ENCODE measurements around the gene CDIPT. TPM values are rescaled to one million over a fixed set of nuclear protein-coding genes. Genes with fewer than 3 reads are reported as not detected.

CDIPT gene
- total and polyA plus RNA-seq, 2 of the 13 experiments (the other 11 are each of a cell fraction or from before 2014, with no cell fraction given), result 54.9 to 97.5 TPM

DNA sequence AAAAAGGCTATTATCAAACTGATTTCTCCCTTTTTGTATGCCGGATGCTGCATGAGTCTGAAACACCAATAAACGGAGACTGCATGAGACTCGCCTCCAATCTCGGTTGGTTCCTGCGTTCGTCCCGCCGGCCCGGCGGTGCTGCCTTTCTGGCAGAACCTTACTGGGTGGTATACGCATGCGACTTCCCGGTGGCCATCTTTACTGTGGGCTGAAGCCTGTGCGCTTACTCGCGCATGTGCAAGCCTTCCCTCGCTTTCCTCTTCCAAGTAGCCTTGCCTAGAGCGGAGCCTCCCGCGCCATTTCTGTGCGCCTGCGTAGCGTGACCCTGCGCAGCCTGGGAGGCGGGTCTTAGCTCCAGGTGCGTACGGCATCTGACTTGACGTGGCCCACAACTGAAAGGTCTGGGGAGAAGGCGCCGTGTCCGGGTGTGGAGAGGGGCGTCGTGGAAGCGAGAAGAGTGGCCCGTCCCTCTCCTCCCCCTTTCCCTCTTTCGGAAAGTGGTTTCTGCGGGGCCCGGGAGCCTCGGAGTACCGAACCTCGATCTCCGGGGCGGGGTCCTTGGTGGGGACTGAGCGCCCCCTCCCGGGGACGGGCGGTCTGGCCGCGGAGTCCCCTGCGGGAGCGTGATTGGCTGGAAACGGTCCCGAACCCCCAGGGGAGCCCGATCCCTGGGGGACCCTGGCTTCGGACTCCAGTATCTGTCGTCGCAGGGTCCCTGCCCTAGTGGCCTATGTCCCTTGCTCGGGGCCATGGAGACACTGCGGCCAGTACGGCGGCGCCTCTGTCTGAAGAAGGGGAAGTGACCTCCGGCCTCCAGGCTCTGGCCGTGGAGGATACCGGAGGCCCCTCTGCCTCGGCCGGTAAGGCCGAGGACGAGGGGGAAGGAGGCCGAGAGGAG, 47.0 kb downstream of the CDIPT start, which contains the start of gene PAGR1 (continued):
- TF ChIP-seq, protein P1, sequence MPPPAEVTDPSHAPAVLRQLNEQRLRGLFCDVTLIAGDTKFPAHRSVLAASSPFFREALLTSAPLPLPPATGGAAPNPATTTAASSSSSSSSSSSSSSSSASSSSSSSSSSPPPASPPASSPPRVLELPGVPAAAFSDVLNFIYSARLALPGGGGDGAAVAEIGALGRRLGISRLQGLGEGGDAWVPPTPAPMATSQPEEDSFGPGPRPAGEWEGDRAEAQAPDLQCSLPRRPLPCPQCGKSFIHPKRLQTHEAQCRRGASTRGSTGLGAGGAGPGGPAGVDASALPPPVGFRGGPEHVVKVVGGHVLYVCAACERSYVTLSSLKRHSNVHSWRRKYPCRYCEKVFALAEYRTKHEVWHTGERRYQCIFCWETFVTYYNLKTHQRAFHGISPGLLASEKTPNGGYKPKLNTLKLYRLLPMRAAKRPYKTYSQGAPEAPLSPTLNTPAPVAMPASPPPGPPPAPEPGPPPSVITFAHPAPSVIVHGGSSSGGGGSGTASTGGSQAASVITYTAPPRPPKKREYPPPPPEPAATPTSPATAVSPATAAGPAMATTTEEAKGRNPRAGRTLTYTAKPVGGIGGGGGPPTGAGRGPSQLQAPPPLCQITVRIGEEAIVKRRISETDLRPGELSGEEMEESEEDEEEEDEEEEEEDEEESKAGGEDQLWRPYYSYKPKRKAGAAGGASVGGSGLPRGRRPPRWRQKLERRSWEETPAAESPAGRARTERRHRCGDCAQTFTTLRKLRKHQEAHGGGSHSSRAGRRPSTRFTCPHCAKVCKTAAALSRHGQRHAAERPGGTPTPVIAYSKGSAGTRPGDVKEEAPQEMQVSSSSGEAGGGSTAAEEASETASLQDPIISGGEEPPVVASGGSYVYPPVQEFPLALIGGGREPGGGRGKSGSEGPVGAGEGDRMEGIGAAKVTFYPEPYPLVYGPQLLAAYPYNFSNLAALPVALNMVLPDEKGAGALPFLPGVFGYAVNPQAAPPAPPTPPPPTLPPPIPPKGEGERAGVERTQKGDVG (CRISPR knock-in tag; IDR thresholded peaks at IDR 0.05; ENCODE audit: borderline replicate concordance), result no peak
- TF ChIP-seq ZSCAN30 (CRISPR knock-in tag; IDR thresholded peaks at IDR 0.05) (0 out of 2 replicates have a peak, but pooled peaks have one; percentile 67), SUZ12 (IDR thresholded peaks at IDR 0.05; ENCODE audit: low read depth, low read length) (no peak), ZNF790 (CRISPR knock-in tag; IDR thresholded peaks at IDR 0.05; ENCODE audit: borderline replicate concordance) (0 out of 2 replicates have a peak, but pooled peaks have one; percentile 86), EHMT2 (IDR thresholded peaks at IDR 0.05; ENCODE audit: borderline replicate concordance, low read depth, low read length) (no peak; the same call in 1 of the 2 replicates), ZNF629 (CRISPR knock-in tag; conservative IDR thresholded peaks at IDR 0.05) (no peak; the same call in 1 of the 2 replicates), ZZZ3 (CRISPR knock-in tag; IDR thresholded peaks at IDR 0.05; ENCODE audit: borderline replicate concordance) (peak; percentile 86; the same call in 1 of the 2 replicates), KLF16 (CRISPR knock-in tag; IDR thresholded peaks at IDR 0.05) (peak in 1 of 2 experiments; percentile 38; a peak in 1 of 4 replicates), MED13 (CRISPR knock-in tag; IDR thresholded peaks at IDR 0.05) (peak; percentile 50; the same call in 1 of the 2 replicates), ZEB1 (IDR thresholded peaks at IDR 0.05; ENCODE audit: insufficient replicate concordance, low read depth) (no peak), CHCHD3 (CRISPR knock-in tag; IDR thresholded peaks at IDR 0.05) (peak; percentile 97), ZNF781 (CRISPR knock-in tag; IDR thresholded peaks at IDR 0.05; ENCODE audit: borderline replicate concordance, not compliant biosample characterization) (peak; percentile 90)
- TF ChIP-seq, protein P2, sequence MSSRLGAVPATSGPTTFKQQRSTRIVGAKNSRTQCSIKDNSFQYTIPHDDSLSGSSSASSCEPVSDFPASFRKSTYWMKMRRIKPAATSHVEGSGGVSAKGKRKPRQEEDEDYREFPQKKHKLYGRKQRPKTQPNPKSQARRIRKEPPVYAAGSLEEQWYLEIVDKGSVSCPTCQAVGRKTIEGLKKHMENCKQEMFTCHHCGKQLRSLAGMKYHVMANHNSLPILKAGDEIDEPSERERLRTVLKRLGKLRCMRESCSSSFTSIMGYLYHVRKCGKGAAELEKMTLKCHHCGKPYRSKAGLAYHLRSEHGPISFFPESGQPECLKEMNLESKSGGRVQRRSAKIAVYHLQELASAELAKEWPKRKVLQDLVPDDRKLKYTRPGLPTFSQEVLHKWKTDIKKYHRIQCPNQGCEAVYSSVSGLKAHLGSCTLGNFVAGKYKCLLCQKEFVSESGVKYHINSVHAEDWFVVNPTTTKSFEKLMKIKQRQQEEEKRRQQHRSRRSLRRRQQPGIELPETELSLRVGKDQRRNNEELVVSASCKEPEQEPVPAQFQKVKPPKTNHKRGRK (CRISPR knock-in tag; IDR thresholded peaks at IDR 0.05), result no peak
- TF ChIP-seq, protein P3, sequence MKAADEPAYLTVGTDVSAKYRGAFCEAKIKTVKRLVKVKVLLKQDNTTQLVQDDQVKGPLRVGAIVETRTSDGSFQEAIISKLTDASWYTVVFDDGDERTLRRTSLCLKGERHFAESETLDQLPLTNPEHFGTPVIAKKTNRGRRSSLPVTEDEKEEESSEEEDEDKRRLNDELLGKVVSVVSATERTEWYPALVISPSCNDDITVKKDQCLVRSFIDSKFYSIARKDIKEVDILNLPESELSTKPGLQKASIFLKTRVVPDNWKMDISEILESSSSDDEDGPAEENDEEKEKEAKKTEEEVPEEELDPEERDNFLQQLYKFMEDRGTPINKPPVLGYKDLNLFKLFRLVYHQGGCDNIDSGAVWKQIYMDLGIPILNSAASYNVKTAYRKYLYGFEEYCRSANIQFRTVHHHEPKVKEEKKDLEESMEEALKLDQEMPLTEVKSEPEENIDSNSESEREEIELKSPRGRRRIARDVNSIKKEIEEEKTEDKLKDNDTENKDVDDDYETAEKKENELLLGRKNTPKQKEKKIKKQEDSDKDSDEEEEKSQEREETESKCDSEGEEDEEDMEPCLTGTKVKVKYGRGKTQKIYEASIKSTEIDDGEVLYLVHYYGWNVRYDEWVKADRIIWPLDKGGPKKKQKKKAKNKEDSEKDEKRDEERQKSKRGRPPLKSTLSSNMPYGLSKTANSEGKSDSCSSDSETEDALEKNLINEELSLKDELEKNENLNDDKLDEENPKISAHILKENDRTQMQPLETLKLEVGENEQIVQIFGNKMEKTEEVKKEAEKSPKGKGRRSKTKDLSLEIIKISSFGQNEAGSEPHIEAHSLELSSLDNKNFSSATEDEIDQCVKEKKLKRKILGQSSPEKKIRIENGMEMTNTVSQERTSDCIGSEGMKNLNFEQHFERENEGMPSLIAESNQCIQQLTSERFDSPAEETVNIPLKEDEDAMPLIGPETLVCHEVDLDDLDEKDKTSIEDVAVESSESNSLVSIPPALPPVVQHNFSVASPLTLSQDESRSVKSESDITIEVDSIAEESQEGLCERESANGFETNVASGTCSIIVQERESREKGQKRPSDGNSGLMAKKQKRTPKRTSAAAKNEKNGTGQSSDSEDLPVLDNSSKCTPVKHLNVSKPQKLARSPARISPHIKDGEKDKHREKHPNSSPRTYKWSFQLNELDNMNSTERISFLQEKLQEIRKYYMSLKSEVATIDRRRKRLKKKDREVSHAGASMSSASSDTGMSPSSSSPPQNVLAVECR (CRISPR knock-in tag; IDR thresholded peaks at IDR 0.05; ENCODE audit: borderline replicate concordance), result peak; percentile 76; the same call in 1 of the 2 replicates
- TF ChIP-seq, protein P4, sequence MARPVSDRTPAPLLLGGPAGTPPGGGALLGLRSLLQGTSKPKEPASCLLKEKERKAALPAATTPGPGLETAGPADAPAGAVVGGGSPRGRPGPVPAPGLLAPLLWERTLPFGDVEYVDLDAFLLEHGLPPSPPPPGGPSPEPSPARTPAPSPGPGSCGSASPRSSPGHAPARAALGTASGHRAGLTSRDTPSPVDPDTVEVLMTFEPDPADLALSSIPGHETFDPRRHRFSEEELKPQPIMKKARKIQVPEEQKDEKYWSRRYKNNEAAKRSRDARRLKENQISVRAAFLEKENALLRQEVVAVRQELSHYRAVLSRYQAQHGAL (CRISPR knock-in tag; IDR thresholded peaks at IDR 0.05; ENCODE audit: not compliant biosample characterization), result no peak
- TF ChIP-seq, protein P5, sequence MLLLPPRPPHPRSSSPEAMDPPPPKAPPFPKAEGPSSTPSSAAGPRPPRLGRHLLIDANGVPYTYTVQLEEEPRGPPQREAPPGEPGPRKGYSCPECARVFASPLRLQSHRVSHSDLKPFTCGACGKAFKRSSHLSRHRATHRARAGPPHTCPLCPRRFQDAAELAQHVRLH (CRISPR knock-in tag; IDR thresholded peaks at IDR 0.05; ENCODE audit: borderline replicate concordance, low read depth), result peak; percentile 81; the same call in 1 of the 2 replicates
